NT2/D1 (cell line): Measurements from ENCODE around the gene LRBA.

ENCODE experiments used
- SUZ12 ChIP-seq: IDR thresholded peaks from 2 replicates; pipeline ENCODE4 v1.6.1; 2011; ENCODE audit not compliant: insufficient read length, insufficient read depth; ENCODE audit errors: extremely low read depth
- YY1 ChIP-seq: IDR thresholded peaks from 2 replicates; pipeline ENCODE4 v1.6.1; 2011; ENCODE audit not compliant: insufficient read length, insufficient read depth
- ZNF274 ChIP-seq: IDR thresholded peaks from 2 replicates; pipeline ENCODE4 v1.6.1; 2011; ENCODE audit warnings: mild to moderate bottlenecking, low read depth, low read length

- TF ChIP-seq ZNF274 (no peak), SUZ12 (no peak), YY1 (no peak)
These were observed 198.1 kb downstream of the LRBA start for GRCh38 chr4:150817017-150817416.
